NCI-H82 (cell line): ENCODE results near the gene SAP130.
A peak's percentile ranks its signal among the peaks of the same experiment; 100 is the strongest.

Experiments
- DNase-seq: peaks from one replicate; lab custom pipeline; 2025; lab: John Stamatoyannopoulos, UW

SAP130 gene

DNA sequence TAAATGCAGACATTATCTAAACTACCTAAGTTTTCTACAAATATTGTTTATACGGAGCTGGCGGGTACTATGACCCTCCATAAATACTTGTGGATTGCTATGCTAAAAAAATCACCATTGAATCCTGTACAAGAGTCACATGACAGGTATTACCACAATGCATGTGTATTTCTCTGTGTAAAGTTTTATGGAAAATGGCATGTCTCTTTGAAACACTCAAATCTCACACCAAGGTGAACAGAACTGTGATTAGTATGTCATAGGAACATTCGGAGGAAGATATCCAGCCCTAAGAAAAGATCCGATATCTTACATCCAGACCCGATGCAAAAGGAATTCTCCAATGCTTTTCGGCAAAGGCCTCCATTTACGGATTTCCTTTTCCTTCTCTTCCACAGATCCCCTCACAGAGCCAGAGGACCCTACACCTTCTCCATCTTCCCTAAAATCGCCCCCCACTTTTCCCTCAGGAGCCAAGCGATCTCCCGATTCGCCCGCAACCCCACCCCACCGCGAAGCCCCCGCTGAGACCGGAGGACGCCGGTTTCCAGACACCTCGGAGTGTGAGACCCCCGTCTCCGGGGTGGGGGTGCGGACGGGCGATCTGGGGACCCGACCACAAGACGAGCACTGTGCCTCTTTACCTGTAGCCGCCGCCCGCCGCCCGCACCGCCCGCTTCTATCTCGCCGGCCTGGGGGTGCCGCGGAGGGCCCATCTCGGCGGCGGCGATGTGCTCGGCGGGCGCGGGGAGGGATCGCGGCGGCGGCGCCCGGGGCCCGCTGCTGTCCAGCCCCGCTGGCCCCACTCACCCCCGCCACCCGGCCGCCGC is 1.2 kb downstream of the SAP130 start:
- peak; percentile 48 for DNase-seq

DNA sequence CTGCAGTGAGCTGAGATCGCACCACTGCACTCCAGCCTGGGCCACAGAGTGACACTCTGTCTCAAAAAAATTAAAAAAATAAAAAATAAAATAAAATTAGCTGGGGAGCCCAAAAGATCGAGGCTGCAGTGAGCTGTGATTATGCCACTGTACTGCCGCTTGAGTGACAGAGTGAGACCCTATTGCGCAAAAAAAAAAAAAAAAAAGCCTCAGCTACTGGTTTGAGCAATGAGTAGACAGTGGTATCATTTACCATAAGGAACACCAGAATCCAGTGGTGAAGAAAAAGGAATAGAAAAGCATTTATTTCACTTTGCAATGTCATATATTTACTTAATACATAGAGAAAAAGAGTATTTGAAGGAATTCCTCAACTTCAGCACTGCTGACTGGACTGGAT is 3.0 kb downstream of the SAP130 start:
- no peak for DNase-seq

DNA sequence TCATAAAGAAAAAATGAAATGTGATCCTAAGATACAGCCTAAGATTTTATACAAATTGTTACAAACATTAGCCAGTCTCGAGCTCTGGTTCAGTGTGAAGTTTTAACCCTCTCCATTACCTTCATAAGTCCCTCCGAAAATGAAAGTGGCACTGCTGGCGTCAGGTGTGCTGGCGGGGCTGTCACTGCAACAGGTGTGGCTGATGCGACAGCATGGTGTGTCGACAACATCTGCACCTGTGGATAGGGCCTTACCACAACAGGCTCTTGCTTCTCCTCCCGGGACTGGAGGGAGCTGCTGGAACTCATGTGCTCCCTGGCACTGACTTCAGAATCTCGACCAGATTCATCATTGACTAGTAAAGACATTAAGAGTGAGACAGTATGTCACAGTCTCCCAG is 10.3 kb downstream of the SAP130 start:
- no peak for DNase-seq

DNA sequence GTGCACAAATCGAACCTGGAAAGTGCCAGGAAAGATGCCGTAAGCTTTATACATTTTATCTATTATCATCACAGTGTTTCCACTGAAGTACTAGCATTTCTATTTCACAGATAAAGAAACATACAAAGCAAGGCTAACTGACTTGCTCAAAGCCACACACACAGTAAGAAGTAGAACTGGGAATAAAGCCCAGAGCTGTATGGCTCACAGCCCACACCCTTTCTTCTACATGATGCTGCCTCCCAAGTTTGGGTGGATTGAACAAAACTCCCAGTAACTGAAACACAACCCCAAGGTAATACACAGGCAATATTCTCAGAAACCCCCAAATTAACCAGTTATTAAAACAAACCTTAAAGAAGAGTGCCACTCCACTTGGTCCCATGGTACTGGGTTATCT is 11.2 kb downstream of the SAP130 start:
- no peak for DNase-seq

DNA sequence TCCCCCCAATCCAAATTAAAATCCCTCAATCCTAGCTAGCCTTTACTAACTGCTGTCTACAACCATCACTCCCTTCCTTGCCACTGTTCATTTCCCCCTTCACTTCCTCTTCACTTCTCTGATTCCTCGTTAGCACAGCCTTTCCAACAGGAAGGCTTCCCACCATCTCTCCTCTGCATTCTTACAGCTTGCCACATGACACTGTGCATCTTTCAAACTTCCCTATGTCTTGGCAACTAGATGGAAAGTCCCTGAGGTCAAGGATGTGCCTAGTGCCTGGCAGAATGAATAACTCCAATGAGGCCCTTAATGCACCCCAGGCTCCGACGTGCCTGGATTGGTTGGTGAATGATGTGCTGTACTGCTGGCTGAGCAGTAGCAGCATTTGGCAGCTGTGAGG is 15.2 kb downstream of the SAP130 start:
- no peak for DNase-seq

DNA sequence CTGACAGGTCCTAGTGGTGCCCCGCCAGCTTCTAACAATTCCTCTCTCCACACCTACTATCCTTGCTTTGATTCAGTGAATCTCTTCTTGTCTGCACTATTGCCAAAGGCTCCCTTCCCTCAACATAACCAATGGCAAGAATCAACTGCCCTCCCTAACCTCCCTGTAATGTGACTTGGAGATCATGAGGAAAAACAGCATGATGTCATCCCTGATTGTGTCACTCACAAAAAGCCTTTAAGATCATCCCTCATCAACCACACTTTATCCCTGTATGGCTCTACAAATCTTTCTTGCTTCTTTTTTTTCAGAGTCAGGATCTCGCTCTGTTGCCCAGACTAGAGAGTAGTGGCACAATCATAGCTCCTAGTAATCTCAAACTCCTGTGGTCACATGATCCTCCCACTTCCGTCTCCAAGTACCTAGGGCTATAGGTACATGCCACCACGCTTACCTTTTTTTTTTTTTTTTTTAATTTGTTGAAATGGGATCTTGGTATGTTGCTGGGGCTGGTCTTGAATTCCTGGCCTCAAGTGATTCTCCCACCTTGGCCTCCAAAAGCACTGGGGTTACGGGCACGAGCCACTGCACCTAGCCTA is 19.7 kb downstream of the SAP130 start:
- DNase-seq, result no peak

DNA sequence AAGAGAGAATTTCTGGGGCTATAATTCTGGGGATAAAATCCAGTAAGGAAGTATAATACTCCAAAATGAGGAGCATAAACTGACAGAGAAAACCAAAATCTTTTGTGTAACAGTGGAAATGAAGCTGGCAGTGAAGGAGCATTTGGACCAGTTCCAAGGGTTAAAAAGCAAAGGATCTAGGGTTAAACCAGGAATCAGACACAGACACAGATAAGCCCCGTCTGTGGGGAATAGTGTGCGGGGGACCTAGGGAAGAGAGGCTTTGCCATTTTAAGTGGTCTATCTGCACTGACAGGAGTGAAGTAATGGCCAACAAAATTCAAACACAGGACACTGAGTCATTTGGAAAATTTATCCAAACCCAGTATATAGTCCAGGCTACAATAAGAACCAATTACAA is 23.4 kb downstream of the SAP130 start:
- no peak for DNase-seq

DNA sequence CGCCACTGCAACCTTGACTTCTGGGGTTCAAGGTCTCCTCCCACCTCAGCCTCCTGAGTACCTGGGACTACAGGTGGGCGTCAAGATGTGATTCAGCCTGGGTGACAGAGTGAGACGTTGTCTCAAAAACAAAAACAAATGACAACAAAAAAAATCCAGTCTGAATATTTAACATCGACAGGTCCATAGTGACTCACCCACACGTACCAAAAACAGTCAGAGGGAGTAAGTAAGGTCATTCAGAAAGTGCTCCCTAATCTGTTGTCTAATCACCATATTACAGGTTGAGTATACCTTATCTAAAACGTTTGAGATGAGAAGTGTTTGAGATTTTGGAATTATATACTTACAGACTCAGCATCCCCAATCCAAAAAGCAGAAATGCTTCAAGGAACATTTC is 24.4 kb downstream of the SAP130 start:
- no peak for DNase-seq

DNA sequence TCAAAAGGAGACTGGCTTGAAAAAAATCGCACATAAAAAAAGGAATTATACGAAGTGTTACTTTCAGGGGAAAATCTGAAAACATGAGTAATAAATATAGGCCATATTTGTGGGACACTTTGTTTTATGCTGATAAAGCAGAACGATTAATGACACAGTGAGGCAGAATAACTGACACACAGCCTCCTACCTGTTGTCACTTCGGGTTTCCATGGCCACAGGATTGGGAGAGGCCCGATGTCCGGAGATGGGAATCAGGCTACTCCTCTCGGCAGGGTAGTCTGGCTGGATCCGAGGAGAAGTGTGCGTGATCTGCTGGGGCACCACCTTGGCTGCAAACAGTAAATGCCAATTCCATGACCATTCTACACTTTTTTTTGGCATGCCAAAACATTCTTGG is 31.7 kb downstream of the SAP130 start:
- no peak for DNase-seq

DNA sequence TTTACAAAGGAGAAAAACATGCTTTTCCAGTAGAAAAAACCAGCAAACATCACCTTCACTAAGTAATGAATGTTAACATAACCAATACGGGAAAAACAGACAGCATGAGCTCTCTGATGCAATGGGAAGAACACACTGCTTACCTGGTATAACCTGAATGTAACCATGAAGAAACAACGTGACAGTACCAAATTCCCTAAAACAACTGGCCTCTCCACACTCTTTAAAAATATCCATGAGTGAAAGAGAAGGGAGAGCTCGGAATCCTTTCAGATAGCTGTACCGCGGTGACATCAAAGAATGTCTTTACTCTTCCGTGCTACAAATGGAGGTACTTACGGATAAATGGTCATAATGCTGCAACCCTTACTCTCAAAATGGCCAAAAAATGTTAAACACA is 32.1 kb downstream of the SAP130 start:
- no peak for DNase-seq

DNA sequence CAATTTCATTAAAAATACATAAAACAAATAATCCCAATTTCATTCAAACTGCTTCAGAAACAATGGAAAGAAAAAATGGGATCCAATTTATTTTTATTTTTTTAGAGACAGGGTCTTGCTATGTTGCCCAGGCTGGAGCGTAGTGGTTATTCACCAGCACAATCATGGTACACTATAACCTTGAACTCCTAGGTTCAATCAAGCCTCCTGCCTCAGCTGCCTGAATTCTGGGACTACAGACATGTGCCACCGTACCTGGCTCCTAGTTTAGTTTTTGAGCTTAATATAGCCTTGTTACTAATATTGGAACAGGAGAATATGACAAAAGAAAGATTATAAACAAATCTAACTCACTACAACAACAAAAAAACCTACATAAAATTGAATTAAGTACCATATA is 34.2 kb downstream of the SAP130 start:
- no peak for DNase-seq

DNA sequence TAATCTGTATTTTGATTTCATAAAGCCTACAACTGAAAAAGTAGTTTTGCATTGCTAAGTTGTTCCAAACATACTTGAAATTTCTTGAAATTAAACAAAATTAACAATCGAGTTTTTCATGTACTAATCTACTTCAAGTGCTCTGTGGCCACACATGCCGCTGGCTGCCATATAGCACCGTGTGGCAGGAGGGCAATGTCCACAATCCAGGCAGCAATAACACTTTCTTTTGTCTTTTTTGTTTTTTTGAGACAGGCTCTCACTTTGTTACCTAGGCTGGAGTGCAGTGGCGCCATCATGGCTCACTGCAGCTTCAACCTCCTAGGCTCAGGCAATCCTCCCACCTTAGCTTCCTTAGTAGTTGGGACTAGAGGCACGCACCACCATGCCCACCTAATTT is 36.1 kb downstream of the SAP130 start:
- no peak for DNase-seq

DNA sequence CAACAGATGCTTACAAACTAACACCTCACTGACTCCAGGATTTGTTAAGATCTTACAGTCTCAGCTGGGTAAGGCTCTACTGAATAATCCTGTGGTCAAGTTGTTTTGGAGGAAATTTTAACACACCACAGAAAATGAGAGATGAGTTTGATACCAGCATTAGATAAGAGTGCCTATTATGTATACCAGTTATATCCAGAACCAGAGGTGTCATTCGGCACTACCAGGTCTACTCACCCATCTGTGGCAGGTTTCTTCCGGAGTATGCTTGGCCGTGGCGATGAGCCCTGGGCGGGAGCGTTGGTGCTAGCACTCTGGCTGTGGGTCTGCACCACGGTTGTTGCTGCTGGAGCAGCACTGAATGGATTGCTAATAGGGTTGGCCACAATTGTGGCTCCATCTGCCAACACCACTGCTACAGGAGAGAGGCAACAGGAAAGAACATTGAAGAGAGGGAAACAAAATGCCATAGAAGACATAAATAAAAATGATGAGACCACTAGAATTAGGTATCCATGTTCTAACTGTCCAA is 41.2 kb downstream of the SAP130 start:
- DNase-seq, result no peak

DNA sequence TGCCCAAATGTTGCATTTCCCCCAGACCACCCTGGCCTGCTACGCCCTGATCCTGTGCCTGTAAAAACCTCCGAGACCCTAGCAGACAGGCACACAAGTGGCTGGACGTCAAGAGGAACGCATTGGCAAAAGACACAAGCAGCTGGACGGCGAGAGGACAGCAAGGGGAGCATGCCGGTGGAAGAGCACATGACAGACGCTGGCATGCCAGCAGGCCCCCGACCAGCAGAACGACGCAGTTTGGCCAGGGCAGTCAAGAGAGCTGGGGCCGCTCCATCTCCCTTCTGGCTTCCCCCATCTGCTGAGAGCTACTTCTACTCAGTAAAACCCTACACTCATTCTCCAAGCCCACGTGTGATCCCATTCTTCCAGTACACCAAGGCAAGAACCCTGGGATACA is 42.1 kb downstream of the SAP130 start:
- DNase-seq, result no peak

DNA sequence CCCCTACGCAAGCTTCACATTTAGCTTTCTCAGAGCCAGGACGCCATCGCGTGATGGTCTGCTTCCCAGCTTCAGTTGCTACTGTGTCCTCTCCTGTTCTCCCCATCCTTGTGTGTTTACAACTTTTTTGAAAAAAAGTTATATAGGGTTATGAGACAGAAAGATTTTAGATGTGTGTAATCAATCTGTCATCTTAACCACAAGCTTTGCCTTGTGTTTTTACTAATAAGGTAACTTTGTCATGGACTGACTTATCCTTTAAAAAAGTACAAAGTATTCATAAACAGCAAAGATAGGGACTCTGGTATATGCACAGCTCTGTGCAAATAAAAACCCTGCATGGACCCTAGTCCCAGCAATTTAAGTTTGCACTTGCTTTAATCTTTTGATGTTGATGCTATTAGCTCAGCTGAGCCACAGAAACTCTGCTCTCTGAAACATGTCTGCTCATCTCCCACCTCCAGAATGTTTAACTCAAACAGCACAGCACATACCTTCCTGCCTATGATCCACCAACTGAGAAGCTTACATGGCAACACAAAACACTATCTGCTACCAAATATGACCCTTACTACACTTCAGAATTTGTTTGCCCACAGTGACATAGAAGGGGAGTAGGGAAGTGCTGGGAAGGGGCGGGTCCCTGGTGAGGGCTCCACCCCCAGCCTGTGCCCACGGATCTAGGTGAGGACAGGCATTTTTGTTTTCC is 42.7 kb downstream of the SAP130 start:
- DNase-seq, result no peak

DNA sequence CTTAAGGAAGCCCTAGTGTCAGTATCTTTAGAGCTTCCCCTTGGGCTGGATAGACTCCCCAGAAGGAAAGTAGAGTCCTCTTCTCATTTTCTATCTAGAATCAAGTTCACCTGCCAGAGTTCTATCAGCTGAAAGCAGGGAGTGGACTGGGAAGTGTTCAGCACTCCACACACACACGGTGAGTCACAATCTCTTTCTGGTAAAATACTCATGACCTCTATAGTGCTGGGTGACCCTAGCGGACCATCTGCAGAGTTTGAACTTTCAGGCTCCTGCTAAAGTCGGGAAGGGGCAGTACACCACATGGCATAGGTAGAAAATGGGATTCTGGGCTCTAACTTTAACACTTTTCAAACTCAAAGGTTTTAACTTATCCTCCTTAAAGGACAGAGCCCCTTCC is 43.3 kb downstream of the SAP130 start:
- DNase-seq, result no peak

DNA sequence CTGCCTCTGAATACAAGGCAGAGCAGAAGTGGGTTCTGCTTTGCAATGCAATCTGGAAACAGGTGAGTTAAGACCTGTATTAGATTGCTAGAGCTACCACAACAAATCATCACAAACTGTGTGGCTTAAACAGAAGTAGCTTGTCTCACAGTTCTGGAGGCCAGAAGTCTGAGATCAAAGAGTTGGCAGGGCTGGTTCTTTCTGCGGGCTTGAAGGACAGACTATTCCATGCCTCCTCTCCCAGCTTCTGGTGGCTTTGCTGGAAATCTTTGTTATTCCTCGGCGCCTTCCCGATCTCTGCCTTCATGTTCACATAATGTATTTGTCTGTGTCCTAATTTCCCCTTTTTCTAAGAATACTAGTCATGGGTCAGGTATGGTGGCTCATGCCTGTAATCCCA is 58.4 kb downstream of the SAP130 start:
- DNase-seq, result no peak

DNA sequence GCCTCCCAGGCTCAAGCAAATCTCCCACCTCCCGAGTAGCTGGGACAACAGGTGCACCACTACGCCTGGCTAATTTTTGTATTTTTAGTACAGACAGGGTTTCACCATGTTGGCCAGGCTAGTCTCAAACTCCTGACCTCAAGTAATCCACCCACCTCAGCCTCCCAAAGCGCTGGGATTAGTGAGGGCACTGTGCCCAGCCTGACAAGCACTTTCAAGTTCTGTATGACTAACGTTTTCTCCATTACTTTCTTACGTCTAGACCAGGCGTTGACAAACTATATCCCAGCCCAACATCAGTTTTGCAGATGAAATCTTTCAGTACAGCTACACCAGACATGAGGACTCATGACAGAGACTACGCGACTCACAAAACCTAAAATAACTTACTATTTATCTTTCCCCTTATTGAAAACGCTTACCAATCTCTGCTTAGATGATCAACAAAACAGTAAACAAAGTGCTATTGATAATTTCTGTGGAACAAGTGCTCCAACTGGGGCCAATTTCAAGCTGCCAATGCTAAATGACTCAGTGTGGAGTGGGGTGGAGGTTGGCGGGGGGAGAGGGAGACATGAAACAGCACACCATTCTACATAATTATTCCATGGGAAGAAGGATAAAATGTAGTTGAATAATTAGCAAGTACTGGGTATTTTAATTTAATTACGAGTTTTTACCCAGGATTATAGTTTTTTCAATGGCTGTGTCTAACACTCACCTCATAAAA is 59.1 kb downstream of the SAP130 start:
- DNase-seq, result no peak

DNA sequence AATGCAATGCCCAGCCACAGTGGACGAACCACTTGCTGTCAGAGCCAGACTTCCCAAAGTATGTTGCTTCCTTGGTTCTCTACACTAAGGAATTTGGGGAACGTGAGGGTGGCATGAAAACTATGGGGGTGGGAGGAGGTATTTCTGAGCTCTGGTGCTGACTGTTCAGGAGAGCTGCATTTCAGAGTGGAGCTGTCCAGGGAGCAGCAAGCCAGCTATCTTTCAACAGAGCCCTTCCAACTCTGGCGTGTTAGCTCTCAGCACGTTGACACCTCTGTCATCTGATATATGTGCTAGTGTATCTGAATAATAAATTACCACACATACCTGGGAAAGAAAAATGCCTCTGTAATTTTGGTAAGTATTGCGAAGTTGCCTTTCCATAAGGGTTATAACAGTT is 66.1 kb downstream of the SAP130 start:
- DNase-seq, result no peak

DNA sequence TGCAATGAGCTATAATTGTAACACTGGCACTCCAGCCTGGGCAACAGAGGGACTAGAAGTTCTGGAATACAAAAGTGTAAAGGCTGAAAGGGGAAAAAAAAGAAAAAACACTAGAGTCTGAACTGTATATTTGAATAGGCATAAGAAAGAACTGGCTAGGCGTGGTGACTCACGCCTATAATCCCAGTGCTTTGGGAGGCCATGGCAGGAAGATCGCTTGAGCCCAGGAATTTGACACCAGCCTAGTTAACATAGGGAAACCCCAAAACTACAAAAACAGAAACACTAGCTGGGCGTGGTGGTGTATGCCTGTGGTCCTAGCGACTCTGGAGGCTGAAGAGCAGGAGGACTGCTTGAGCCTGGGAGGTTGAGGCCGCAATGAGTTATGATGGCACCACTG is 70.6 kb downstream of the SAP130 start:
- no peak for DNase-seq

DNA sequence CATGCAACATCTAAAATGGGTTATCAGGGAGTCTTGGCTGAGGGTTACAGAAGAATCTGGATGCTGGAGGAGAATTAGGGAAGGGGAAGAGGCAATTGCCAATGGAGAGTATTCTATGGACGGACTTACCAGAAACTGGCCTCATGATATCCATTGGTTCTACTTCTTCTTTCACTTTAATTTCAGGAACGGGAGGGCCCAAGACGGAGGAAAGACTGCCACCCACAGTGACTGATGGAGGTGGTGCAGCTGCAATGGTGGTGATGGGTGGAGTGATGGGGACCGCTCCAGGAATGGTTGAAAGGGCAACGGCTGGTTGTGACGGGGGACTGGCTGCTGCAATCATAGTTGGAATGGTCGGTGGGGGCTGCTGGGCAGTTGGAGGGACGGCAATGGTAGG is 73.0 kb downstream of the SAP130 start:
- no peak for DNase-seq

DNA sequence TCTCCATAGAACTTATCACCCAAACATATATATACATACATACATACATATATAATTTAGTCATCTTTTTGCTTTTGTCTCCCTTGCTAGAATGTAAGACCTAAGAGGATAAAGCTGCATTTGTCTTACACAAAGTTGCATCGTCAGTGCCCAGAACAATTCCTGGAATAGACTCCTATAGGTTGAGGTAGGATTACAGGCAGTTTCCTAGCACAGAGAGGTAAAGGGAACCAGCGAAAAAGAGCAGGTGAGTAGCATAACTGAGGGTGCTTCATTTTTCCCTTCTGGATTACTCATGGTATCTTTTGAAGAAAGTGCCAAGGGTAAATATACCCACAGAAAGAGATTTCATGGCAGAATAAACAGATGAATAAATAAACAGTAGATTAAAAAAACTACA is 74.0 kb downstream of the SAP130 start:
- DNase-seq, result no peak
